Brain microvascular endothelial cell (primary cell): ENCODE results near the gene ZSCAN5A.

Source experiments
- DNase-seq: peaks from one replicate; pipeline ENCODE4 v3.0.0-alpha.2; 2020
- H3K27ac ChIP-seq: fragments of 250-450 bp; sonication (Bioruptor Pico); 2 replicates; pipeline ENCODE4 v1.5.1; 2020; ENCODE audit warnings: mild to moderate bottlenecking, moderate library complexity
- H3K27me3 ChIP-seq: fragments of 250-450 bp; sonication (Bioruptor Pico); replicated peaks from 2 replicates; pipeline ENCODE4 v1.5.1; 2020; ENCODE audit warnings: mild to moderate bottlenecking
- H3K36me3 ChIP-seq: fragments of 250-450 bp; sonication (Bioruptor Pico); replicated peaks from 2 replicates; pipeline ENCODE4 v1.5.1; 2020; ENCODE audit warnings: mild to moderate bottlenecking
- H3K4me3 ChIP-seq: 2 replicates; pipeline ENCODE4 v1.5.1; 2011; ENCODE audit warnings: low read depth, mild to moderate bottlenecking, control low read depth, low read length, moderate library complexity
- CTCF ChIP-seq: IDR thresholded peaks from 2 replicates; pipeline ENCODE4 v1.5.1; 2011; ENCODE audit warnings: low read depth, mild to moderate bottlenecking, moderate library complexity, low read length, control low read depth, inconsistent platforms; ENCODE audit errors: missing control alignments
- in situ Hi-C: cut with HindIII; loops from 2 replicates; pipeline ENCODE4 v1.10.0; 2017; ENCODE audit warnings: low sequenced_read_pairs, low pct_ligation_motif_present

Gene ZSCAN5A

GRCh38 chr19:56333506-56333905 lies 18.9 kb upstream of the ZSCAN5A start:
- in situ Hi-C loops: no loop called here
- DNase-seq: peak; percentile 74
- H3K27ac ChIP-seq: no peak overlapping the region
- no peak overlapping the region for H3K4me3 ChIP-seq
- H3K36me3 ChIP-seq: no peaks in the 10 kb centered on the region
- no peaks in the 10 kb centered on the region for H3K27me3 ChIP-seq
- peak; percentile 76 for TF ChIP-seq CTCF

- in situ Hi-C loops: no loop called here
These were observed 18.1 kb upstream of the ZSCAN5A start for GRCh38 chr19:56332695-56333094.

GRCh38 chr19:56324436-56324835 lies 9.8 kb upstream of the ZSCAN5A start:
- DNase-seq: no peak
- TF ChIP-seq CTCF: no peak
- in situ Hi-C loops: no loop called here

More at GRCh38 chr19:56332695-56333094, 18.1 kb upstream of the ZSCAN5A start:
- no peak for TF ChIP-seq CTCF
- H3K27me3 ChIP-seq: no peaks in the 10 kb centered on the region
- DNase-seq: no peak
- H3K4me3 ChIP-seq: no peak overlapping the region
- H3K27ac ChIP-seq: no peak overlapping the region
- no peaks in the 10 kb centered on the region for H3K36me3 ChIP-seq

GRCh38 chr19:56321989-56322440 lies 7.4 kb upstream of the ZSCAN5A start:
- Histone ChIP-seq H3K27ac (no peak overlapping the region), H3K27me3 (no peaks in the 10 kb centered on the region), H3K4me3 (no peak overlapping the region), H3K36me3 (no peaks in the 10 kb centered on the region)
- in situ Hi-C loops: no loop called here
- TF ChIP-seq CTCF: no peak
- DNase-seq: no peak

More at GRCh38 chr19:56324436-56324835, 9.8 kb upstream of the ZSCAN5A start:
- Histone ChIP-seq H3K27me3 (no peaks in the 10 kb centered on the region), H3K4me3 (no peak overlapping the region), H3K36me3 (no peaks in the 10 kb centered on the region), H3K27ac (no peak overlapping the region)

- in situ Hi-C loops: no loop called here
- Histone ChIP-seq H3K4me3 (no peak overlapping the region), H3K36me3 (no peaks in the 10 kb centered on the region), H3K27me3 (no peaks in the 10 kb centered on the region), H3K27ac (no peak overlapping the region)
- no peak for DNase-seq
- no peak for TF ChIP-seq CTCF
These were observed 6.8 kb upstream of the ZSCAN5A start for GRCh38 chr19:56321254-56321988.

- Histone ChIP-seq H3K27ac (no peak overlapping the region), H3K27me3 (no peaks in the 10 kb centered on the region), H3K36me3 (no peaks in the 10 kb centered on the region), H3K4me3 (no peak overlapping the region)
- in situ Hi-C loops: no loop called here
- TF ChIP-seq CTCF: no peak
- no peak for DNase-seq
These were observed 5.4 kb upstream of the ZSCAN5A start for GRCh38 chr19:56319991-56320390.
